ENCODE results near the gene SLC35A1.

DNA sequence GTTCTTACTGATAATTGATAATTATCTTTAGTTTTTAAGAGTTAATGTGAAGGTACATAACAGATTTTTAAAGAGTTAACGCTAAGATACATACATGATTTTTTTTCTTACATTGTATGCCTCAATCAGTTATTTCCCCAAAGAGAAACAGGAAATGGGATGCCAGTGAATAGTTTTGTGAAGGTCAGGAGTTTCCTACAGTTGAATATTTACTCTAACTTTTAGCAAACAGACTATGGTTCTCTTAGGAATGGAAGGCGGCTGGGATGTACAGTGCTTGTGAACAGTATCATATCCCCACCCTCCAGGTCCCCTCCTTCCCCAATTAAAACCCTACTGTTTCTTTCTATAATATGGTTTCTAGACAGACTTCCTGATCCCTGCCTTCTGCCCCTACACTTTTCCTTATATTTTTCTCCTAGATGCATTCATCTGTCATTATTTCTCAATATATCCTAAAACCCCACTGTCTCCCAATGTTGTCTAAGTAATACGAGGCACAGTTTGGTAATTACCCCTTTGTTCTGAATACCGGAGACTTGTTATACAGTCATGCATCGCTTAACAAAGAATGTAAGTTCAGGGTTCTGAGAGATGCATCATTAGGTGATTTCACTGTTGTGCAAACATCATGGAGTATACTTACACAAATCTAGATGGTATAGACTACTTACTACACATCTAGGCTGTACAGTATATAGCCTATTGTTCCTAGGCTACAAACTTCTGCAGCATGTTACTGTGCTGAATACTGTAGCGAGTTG, 29.2 kb downstream of the SLC35A1 start:
- TF ChIP-seq POLR2A (IDR thresholded peaks at IDR 0.05): no peak
- TF ChIP-seq, protein P1, sequence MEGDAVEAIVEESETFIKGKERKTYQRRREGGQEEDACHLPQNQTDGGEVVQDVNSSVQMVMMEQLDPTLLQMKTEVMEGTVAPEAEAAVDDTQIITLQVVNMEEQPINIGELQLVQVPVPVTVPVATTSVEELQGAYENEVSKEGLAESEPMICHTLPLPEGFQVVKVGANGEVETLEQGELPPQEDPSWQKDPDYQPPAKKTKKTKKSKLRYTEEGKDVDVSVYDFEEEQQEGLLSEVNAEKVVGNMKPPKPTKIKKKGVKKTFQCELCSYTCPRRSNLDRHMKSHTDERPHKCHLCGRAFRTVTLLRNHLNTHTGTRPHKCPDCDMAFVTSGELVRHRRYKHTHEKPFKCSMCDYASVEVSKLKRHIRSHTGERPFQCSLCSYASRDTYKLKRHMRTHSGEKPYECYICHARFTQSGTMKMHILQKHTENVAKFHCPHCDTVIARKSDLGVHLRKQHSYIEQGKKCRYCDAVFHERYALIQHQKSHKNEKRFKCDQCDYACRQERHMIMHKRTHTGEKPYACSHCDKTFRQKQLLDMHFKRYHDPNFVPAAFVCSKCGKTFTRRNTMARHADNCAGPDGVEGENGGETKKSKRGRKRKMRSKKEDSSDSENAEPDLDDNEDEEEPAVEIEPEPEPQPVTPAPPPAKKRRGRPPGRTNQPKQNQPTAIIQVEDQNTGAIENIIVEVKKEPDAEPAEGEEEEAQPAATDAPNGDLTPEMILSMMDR (IDR thresholded peaks at IDR 0.05): no peak

Measured in testis (tissue), 2 donors.